Neural progenitor cell (in vitro differentiated cells): ENCODE results near the gene ECE2. TPM values are rescaled to one million over a fixed set of nuclear protein-coding genes. Genes with fewer than 3 reads are reported as not detected.

Experiments used
- DNase-seq: peaks from one replicate; pipeline ENCODE4 v3.0.0-alpha.2; 2016; ENCODE audit warnings: low spot score
- H2AFZ ChIP-seq: fragments of 200-600 bp; sonication (generic); replicated peaks from 2 replicates; pipeline ENCODE4 v1.6.1; 2016; ENCODE audit warnings: antibody characterized with exemption
- H3F3A ChIP-seq: fragments of 200-600 bp; sonication (generic); 2 replicates; pipeline ENCODE4 v1.6.1; 2016; ENCODE audit warnings: antibody characterized with exemption, low read depth
- H3K27ac ChIP-seq: fragments of 200-600 bp; sonication (generic); 2 replicates; pipeline ENCODE4 v1.5.1; 2016; ENCODE audit warnings: mild to moderate bottlenecking
- H3K27me3 ChIP-seq: fragments of 200-600 bp; sonication (generic); 2 replicates; pipeline ENCODE4 v1.6.1; 2016; ENCODE audit warnings: mild to moderate bottlenecking, moderate library complexity
- H3K36me3 ChIP-seq: fragments of 200-600 bp; sonication (generic); 2 replicates; pipeline ENCODE4 v1.5.1; 2016
- H3K4me1 ChIP-seq: fragments of 200-600 bp; sonication (generic); 2 replicates; pipeline ENCODE4 v1.6.1; 2016; ENCODE audit warnings: mixed run types
- H3K4me2 ChIP-seq: fragments of 200-600 bp; sonication (generic); 2 replicates; pipeline ENCODE4 v1.6.1; 2016
- H3K4me3 ChIP-seq: fragments of 200-600 bp; sonication (generic); 2 replicates; pipeline ENCODE4 v1.5.1; 2016
- H3K79me2 ChIP-seq: fragments of 200-600 bp; sonication (generic); 2 replicates; pipeline ENCODE4 v1.6.1; 2016; ENCODE audit warnings: low read depth
- H3K9ac ChIP-seq: fragments of 200-600 bp; sonication (generic); 2 replicates; pipeline ENCODE4 v1.6.1; 2016
- H3K9me3 ChIP-seq: fragments of 200-600 bp; sonication (generic); 2 replicates; pipeline ENCODE4 v1.5.1; 2016; ENCODE audit warnings: low read depth
- H4K20me1 ChIP-seq: fragments of 200-600 bp; sonication (generic); 2 replicates; pipeline ENCODE4 v1.6.1; 2016; ENCODE audit warnings: low read depth
- H3K27ac Mint-ChIP-seq: 3 replicates; pipeline ENCODE4 v1.8.0; 2021; ENCODE audit warnings: mixed read lengths
- H3K27me3 Mint-ChIP-seq: 2 replicates; pipeline ENCODE4 v1.8.0; 2022; ENCODE audit warnings: low read depth, mild to moderate bottlenecking, inconsistent platforms, moderate library complexity, mixed read lengths; ENCODE audit not compliant: insufficient read depth
- H3K36me3 Mint-ChIP-seq: 3 replicates; pipeline ENCODE4 v1.8.0; 2021; ENCODE audit warnings: mixed read lengths
- H3K4me1 Mint-ChIP-seq: 3 replicates; pipeline ENCODE4 v1.8.0; 2021; ENCODE audit warnings: mixed read lengths
- H3K4me3 Mint-ChIP-seq: 3 replicates; pipeline ENCODE4 v1.8.0; 2021; ENCODE audit warnings: mild to moderate bottlenecking, moderate library complexity, mixed read lengths
- H3K9me3 Mint-ChIP-seq: 3 replicates; pipeline ENCODE4 v1.8.0; 2020; ENCODE audit warnings: mixed read lengths
- CTCF ChIP-seq: fragments of 200-600 bp; sonication (generic); IDR thresholded peaks from 2 replicates; pipeline ENCODE4 v1.5.1; 2017; ENCODE audit warnings: antibody characterized with exemption, mild to moderate bottlenecking
- EZH2 ChIP-seq: fragments of 200-600 bp; sonication (generic); IDR thresholded peaks from 2 replicates; pipeline ENCODE4 v1.6.1; 2017; ENCODE audit warnings: antibody characterized with exemption, mild to moderate bottlenecking, moderate library complexity
- EZH2phosphoT487 ChIP-seq: fragments of 200-600 bp; sonication (generic); IDR thresholded peaks from 2 replicates; pipeline ENCODE4 v1.6.1; 2017; ENCODE audit warnings: antibody characterized with exemption
- total RNA-seq: library from RNA; depleted of rRNA; stranded (reverse); fragments of >200 nt; gene quantifications from 2 replicates; pipeline ENCODE4 v1.2.3, GENCODE V29; 2015; ENCODE audit warnings: low replicate concordance

Gene ECE2
- total RNA-seq, 1 donor from 2014 or later = not detected

- H3K79me2 ChIP-seq = no peaks in the 10 kb centered on the region
- H3K4me1 ChIP-seq = no peaks in the 10 kb centered on the region
- peaks cover 52% of the 10 kb centered on the region for H4K20me1 ChIP-seq
- Mint-ChIP-seq H3K9me3 (no peaks in the 10 kb centered on the region), H3K4me3 (no peak overlapping the region), H3K36me3 (no peaks in the 10 kb centered on the region), H3K4me1 (peaks cover 9% of the 10 kb centered on the region), H3K27me3 (peaks cover 22% of the 10 kb centered on the region), H3K27ac (no peak overlapping the region)
- H3K4me3 ChIP-seq = no peak overlapping the region
- H3K27ac ChIP-seq = no peak overlapping the region
- peaks cover 34% of the 10 kb centered on the region for H3K27me3 ChIP-seq
- H3K9ac ChIP-seq = no peak overlapping the region
- DNase-seq = no peak
- no peaks in the 10 kb centered on the region for H3K36me3 ChIP-seq
- TF ChIP-seq EZH2phosphoT487 (no peak), CTCF (no peak), EZH2 (no peak)
- H3K4me2 ChIP-seq = no peak overlapping the region
- no peak overlapping the region for H2AFZ ChIP-seq
- H3K9me3 ChIP-seq = no peaks in the 10 kb centered on the region
- H3F3A ChIP-seq = peaks cover 14% of the 10 kb centered on the region
Observed at GRCh38 chr3:184255291-184256039, 20.4 kb upstream of the ECE2 start.

- Mint-ChIP-seq H3K27me3 (peaks cover 31% of the 10 kb centered on the region), H3K9me3 (no peaks in the 10 kb centered on the region), H3K4me1 (peaks cover 16% of the 10 kb centered on the region), H3K27ac (no peak overlapping the region), H3K36me3 (no peaks in the 10 kb centered on the region), H3K4me3 (no peak overlapping the region)
- Histone ChIP-seq H3F3A (peaks cover 28% of the 10 kb centered on the region), H3K27me3 (peaks cover 53% of the 10 kb centered on the region), H3K36me3 (no peaks in the 10 kb centered on the region), H3K9me3 (no peaks in the 10 kb centered on the region), H3K9ac (no peak overlapping the region), H3K4me3 (no peak overlapping the region), H3K4me1 (peaks cover 5% of the 10 kb centered on the region), H2AFZ (no peak overlapping the region), H3K27ac (no peak overlapping the region), H3K79me2 (no peaks in the 10 kb centered on the region), H3K4me2 (no peak overlapping the region), H4K20me1 (peaks cover 60% of the 10 kb centered on the region)
- TF ChIP-seq EZH2 (no peak), CTCF (no peak), EZH2phosphoT487 (no peak)
- no peak for DNase-seq
Observed at GRCh38 chr3:184257083-184257915, 18.5 kb upstream of the ECE2 start.

- H3K4me3 ChIP-seq = no peak overlapping the region
- H3K27ac ChIP-seq = no peak overlapping the region
- H3K9me3 ChIP-seq = no peaks in the 10 kb centered on the region
- H3K9ac ChIP-seq = no peak overlapping the region
- H2AFZ ChIP-seq = no peak overlapping the region
- no peak for DNase-seq
- H3K79me2 ChIP-seq = no peaks in the 10 kb centered on the region
- H3K9me3 Mint-ChIP-seq = no peaks in the 10 kb centered on the region
- H3K4me2 ChIP-seq = no peak overlapping the region
- peaks cover 21% of the 10 kb centered on the region for H3K4me1 Mint-ChIP-seq
- H3F3A ChIP-seq = peaks cover 31% of the 10 kb centered on the region
- peaks cover 69% of the 10 kb centered on the region for H3K27me3 ChIP-seq
- H3K36me3 ChIP-seq = no peaks in the 10 kb centered on the region
- peak overlapping the region; percentile 76 for H3K4me3 Mint-ChIP-seq
- peaks cover 70% of the 10 kb centered on the region for H4K20me1 ChIP-seq
- no peak overlapping the region for H3K27ac Mint-ChIP-seq
- TF ChIP-seq EZH2 (no peak), EZH2phosphoT487 (no peak), CTCF (no peak)
- H3K4me1 ChIP-seq = peaks cover 12% of the 10 kb centered on the region
- H3K36me3 Mint-ChIP-seq = no peaks in the 10 kb centered on the region
- H3K27me3 Mint-ChIP-seq = peaks cover 37% of the 10 kb centered on the region
Observed at GRCh38 chr3:184258926-184259325, 16.9 kb upstream of the ECE2 start.
